Measurements from ENCODE around the gene ST8SIA1.

DNA sequence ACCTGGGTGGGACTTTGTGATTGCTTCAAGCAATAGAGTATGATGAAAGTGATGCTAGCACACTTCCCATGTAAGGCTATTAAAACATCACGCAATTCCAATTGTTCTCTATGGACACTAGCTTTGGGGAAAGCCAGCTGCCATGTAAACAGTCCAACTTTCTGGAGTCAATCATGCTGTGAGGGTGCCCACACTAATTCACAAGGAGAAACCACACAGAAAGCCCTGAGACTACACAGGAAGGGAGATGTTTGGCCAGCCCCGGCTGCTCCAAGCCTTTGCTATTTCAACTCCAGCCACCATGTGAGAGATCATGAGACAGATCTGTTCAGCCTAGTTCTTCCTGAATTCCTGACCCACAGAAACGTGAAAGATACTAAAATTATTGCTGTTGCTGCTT lies 96.3 kb downstream of the ST8SIA1 start:
- no peak for TF ChIP-seq YY1 (IDR thresholded peaks at IDR 0.05; ENCODE audit: insufficient read depth, insufficient read length)
- no peak for TF ChIP-seq ZNF274 (IDR thresholded peaks at IDR 0.05; ENCODE audit: low read depth, low read length)
